ENCODE data around the gene ZNF22. TPM values are rescaled to one million over a fixed set of nuclear protein-coding genes. Genes with fewer than 3 reads are reported as not detected.

ZNF22 gene
- polyA plus RNA-seq, 2 donors = 4.6 to 5.4 TPM

- WGBS, 2 donors = 65 to 66% methylated on average over 11 of the region's 11 CpGs
- Histone ChIP-seq H3K27me3 (ENCODE audit: control insufficient read depth in 1 of 2, insufficient read depth in 2 of 2, low read length in 2 of 2) (no peaks in the 10 kb centered on the region), H3K4me3 (ENCODE audit: low read depth in 1 of 2, low read length in 2 of 2) (no peak overlapping the region), H3K9me3 (ENCODE audit: control insufficient read depth in 2 of 2, insufficient read depth in 1 of 2, low read depth in 1 of 2, low read length in 1 of 2) (no peaks in the 10 kb centered on the region), H3K27ac (ENCODE audit: low read depth in 2 of 2, low read length in 1 of 2) (peak overlapping the region; percentile 76 to 78), H3K36me3 (ENCODE audit: control insufficient read depth in 2 of 2, insufficient read depth in 2 of 2, low read length in 1 of 2) (peaks cover 0 to 5% of the 10 kb centered on the region in 2 donors), H3K4me1 (ENCODE audit: control insufficient read depth in 2 of 2, insufficient read depth in 2 of 2, low read length in 1 of 2) (peaks cover 29 to 39% of the 10 kb centered on the region in 2 donors)
These were observed 19.3 kb upstream of the ZNF22 start for GRCh38 chr10:44981172-44982113.

- no peaks in the 10 kb centered on the region for H3K27me3 ChIP-seq (ENCODE audit: control insufficient read depth in 1 of 2, insufficient read depth in 2 of 2, low read length in 2 of 2)
- WGBS, 2 donors = 84 to 86% methylated on average over 9 of the region's 9 CpGs
- peaks cover 29 to 39% of the 10 kb centered on the region in 2 donors for H3K4me1 ChIP-seq (ENCODE audit: control insufficient read depth in 2 of 2, insufficient read depth in 2 of 2, low read length in 1 of 2)
- no peaks in the 10 kb centered on the region for H3K9me3 ChIP-seq (ENCODE audit: control insufficient read depth in 2 of 2, insufficient read depth in 1 of 2, low read depth in 1 of 2, low read length in 1 of 2)
- no peak overlapping the region for H3K4me3 ChIP-seq (ENCODE audit: low read depth in 1 of 2, low read length in 2 of 2)
- peak overlapping the region; percentile 40 to 76 for H3K27ac ChIP-seq (ENCODE audit: low read depth in 2 of 2, low read length in 1 of 2)
- H3K36me3 ChIP-seq (ENCODE audit: control insufficient read depth in 2 of 2, insufficient read depth in 2 of 2, low read length in 1 of 2) = peaks cover 0 to under 1% of the 10 kb centered on the region in 2 donors
These were observed 18.6 kb upstream of the ZNF22 start for GRCh38 chr10:44982114-44982460.

- Histone ChIP-seq H3K27me3 (ENCODE audit: control insufficient read depth in 1 of 2, insufficient read depth in 2 of 2, low read length in 2 of 2) (no peaks in the 10 kb centered on the region), H3K36me3 (ENCODE audit: control insufficient read depth in 2 of 2, insufficient read depth in 2 of 2, low read length in 1 of 2) (no peaks in the 10 kb centered on the region), H3K4me1 (ENCODE audit: control insufficient read depth in 2 of 2, insufficient read depth in 2 of 2, low read length in 1 of 2) (peaks cover 27 to 38% of the 10 kb centered on the region in 2 donors), H3K27ac (ENCODE audit: low read depth in 2 of 2, low read length in 1 of 2) (peak overlapping the region in 1 of 2 donors; percentile 1), H3K9me3 (ENCODE audit: control insufficient read depth in 2 of 2, insufficient read depth in 1 of 2, low read depth in 1 of 2, low read length in 1 of 2) (no peaks in the 10 kb centered on the region), H3K4me3 (ENCODE audit: low read depth in 1 of 2, low read length in 2 of 2) (no peak overlapping the region)
- 81 to 86% methylated on average over 9 of the region's 9 CpGs for WGBS, 2 donors
These were observed 18.2 kb upstream of the ZNF22 start for GRCh38 chr10:44982496-44982895.

DNA sequence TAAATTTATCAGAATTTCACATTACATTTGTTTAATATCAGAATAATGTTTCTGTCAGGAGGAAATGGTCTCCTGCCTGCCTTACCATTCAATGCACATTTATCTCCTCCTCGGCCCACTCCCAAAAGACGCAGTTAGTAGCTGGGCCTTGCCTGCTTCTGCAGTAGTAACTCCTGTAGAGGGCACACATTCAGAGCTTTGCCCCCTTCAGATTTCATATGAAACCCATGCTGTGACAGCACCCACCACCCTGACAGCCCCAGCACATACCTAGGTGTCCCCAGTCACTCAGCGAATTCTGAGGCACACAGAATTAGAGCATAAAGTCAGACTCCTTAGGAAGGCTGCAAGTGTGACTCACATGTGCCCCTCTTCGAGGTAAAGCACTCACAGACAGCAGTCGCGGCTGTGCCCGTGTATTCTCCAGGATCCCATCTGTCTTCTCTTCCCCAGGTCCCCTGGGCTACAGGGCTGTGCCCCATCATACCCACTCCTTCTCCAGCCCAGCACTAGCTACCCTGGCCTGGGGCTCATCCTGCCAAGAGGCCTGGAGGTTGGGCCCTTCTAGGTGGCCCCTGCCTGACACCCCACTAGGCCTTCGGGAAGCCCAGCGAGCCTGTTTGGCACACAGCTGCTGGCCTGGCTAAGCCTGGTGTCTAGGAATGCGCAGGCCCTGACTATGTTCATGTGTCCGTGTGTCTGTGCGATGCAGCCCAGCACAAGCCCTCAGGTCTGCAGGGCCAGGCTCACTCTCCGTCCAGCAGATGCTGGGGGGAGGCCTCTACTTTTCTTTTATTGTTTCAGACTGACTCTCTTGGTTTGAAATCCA, 17.4 kb upstream of the ZNF22 start:
- H3K36me3 ChIP-seq (ENCODE audit: control insufficient read depth in 2 of 2, insufficient read depth in 2 of 2, low read length in 1 of 2) = no peaks in the 10 kb centered on the region
- H3K27me3 ChIP-seq (ENCODE audit: control insufficient read depth in 1 of 2, insufficient read depth in 2 of 2, low read length in 2 of 2) = no peaks in the 10 kb centered on the region
- H3K4me3 ChIP-seq (ENCODE audit: low read depth in 1 of 2, low read length in 2 of 2) = no peak overlapping the region
- H3K4me1 ChIP-seq (ENCODE audit: control insufficient read depth in 2 of 2, insufficient read depth in 2 of 2, low read length in 1 of 2) = peaks cover 22 to 35% of the 10 kb centered on the region in 2 donors
- no peak overlapping the region for H3K27ac ChIP-seq (ENCODE audit: low read depth in 2 of 2, low read length in 1 of 2)
- 89% methylated on average over 13 of the region's 13 CpGs for WGBS, 2 donors
- H3K9me3 ChIP-seq (ENCODE audit: control insufficient read depth in 2 of 2, insufficient read depth in 1 of 2, low read depth in 1 of 2, low read length in 1 of 2) = no peaks in the 10 kb centered on the region

DNA sequence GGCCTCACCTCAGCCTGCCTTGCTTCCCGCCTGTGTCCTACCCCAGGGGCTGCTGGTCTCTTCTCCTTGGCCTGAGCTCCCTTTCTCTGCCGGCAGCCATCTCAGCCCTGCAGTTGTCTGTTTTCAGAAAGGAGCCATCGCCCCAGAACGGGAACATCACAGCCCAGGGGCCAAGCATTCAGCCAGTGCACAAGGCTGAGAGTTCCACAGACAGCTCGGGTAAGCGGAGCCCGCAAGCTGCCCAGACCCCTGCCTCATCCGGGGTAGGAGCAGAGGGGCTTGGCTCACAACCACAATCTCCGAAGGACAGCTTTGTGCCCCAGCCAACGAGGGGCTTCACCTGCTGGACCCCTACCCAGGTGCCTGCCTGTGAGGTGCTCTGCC, 16.8 kb upstream of the ZNF22 start:
- no peaks in the 10 kb centered on the region for H3K36me3 ChIP-seq (ENCODE audit: control insufficient read depth in 2 of 2, insufficient read depth in 2 of 2, low read length in 1 of 2)
- H3K4me3 ChIP-seq (ENCODE audit: low read depth in 1 of 2, low read length in 2 of 2) = no peak overlapping the region
- no peaks in the 10 kb centered on the region for H3K9me3 ChIP-seq (ENCODE audit: control insufficient read depth in 2 of 2, insufficient read depth in 1 of 2, low read depth in 1 of 2, low read length in 1 of 2)
- 90 to 91% methylated on average over 10 of the region's 10 CpGs for WGBS, 2 donors
- no peaks in the 10 kb centered on the region for H3K27me3 ChIP-seq (ENCODE audit: control insufficient read depth in 1 of 2, insufficient read depth in 2 of 2, low read length in 2 of 2)
- peaks cover 21 to 33% of the 10 kb centered on the region in 2 donors for H3K4me1 ChIP-seq (ENCODE audit: control insufficient read depth in 2 of 2, insufficient read depth in 2 of 2, low read length in 1 of 2)
- no peak overlapping the region for H3K27ac ChIP-seq (ENCODE audit: low read depth in 2 of 2, low read length in 1 of 2)

GRCh38 chr10:44984671-44985101, 16.0 kb upstream of the ZNF22 start:
- Histone ChIP-seq H3K27me3 (ENCODE audit: control insufficient read depth in 1 of 2, insufficient read depth in 2 of 2, low read length in 2 of 2) (no peaks in the 10 kb centered on the region), H3K9me3 (ENCODE audit: control insufficient read depth in 2 of 2, insufficient read depth in 1 of 2, low read depth in 1 of 2, low read length in 1 of 2) (no peaks in the 10 kb centered on the region), H3K36me3 (ENCODE audit: control insufficient read depth in 2 of 2, insufficient read depth in 2 of 2, low read length in 1 of 2) (no peaks in the 10 kb centered on the region), H3K4me3 (ENCODE audit: low read depth in 1 of 2, low read length in 2 of 2) (no peak overlapping the region), H3K27ac (ENCODE audit: low read depth in 2 of 2, low read length in 1 of 2) (no peak overlapping the region), H3K4me1 (ENCODE audit: control insufficient read depth in 2 of 2, insufficient read depth in 2 of 2, low read length in 1 of 2) (peaks cover 13 to 25% of the 10 kb centered on the region in 2 donors)
- WGBS, 2 donors = 94 to 96% methylated on average over 15 of the region's 15 CpGs

DNA sequence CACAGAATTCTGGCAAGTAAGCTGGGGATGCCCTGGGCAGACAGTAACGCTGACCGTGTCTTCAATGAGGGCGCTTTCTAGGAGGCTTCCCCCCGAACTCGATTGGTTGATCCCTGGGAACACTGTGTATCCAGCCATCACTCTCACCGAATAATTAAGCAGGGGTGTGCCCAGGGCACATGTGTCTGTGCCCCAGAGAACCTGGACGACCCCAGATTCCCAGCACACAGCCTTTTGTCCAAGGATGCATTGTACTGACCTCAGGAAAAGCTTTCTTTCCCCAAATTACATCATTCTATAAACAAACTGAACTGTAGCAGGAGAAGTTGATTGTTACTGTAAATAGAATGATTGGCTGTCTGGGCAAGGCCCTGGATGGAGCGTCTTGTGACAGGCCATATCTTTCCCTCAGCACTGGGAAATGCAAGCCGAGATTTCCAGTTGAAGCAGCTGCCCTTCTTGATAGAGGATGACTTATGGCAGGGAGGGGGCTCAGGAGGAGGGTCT, 15.5 kb upstream of the ZNF22 start:
- Histone ChIP-seq H3K4me3 (ENCODE audit: low read depth in 1 of 2, low read length in 2 of 2) (no peak overlapping the region), H3K4me1 (ENCODE audit: control insufficient read depth in 2 of 2, insufficient read depth in 2 of 2, low read length in 1 of 2) (peaks cover 10 to 20% of the 10 kb centered on the region in 2 donors), H3K9me3 (ENCODE audit: control insufficient read depth in 2 of 2, insufficient read depth in 1 of 2, low read depth in 1 of 2, low read length in 1 of 2) (no peaks in the 10 kb centered on the region), H3K27ac (ENCODE audit: low read depth in 2 of 2, low read length in 1 of 2) (no peak overlapping the region), H3K36me3 (ENCODE audit: control insufficient read depth in 2 of 2, insufficient read depth in 2 of 2, low read length in 1 of 2) (no peaks in the 10 kb centered on the region), H3K27me3 (ENCODE audit: control insufficient read depth in 1 of 2, insufficient read depth in 2 of 2, low read length in 2 of 2) (no peaks in the 10 kb centered on the region)
- WGBS, 2 donors = 55 to 69% methylated on average over 9 of the region's 9 CpGs

- H3K27ac ChIP-seq (ENCODE audit: low read depth in 2 of 2, low read length in 1 of 2) = peak overlapping the region in 1 of 2 donors; percentile 42
- no peak overlapping the region for H3K4me3 ChIP-seq (ENCODE audit: low read depth in 1 of 2, low read length in 2 of 2)
- peaks cover 6 to 16% of the 10 kb centered on the region in 2 donors for H3K4me1 ChIP-seq (ENCODE audit: control insufficient read depth in 2 of 2, insufficient read depth in 2 of 2, low read length in 1 of 2)
- no peaks in the 10 kb centered on the region for H3K27me3 ChIP-seq (ENCODE audit: control insufficient read depth in 1 of 2, insufficient read depth in 2 of 2, low read length in 2 of 2)
- H3K36me3 ChIP-seq (ENCODE audit: control insufficient read depth in 2 of 2, insufficient read depth in 2 of 2, low read length in 1 of 2) = no peaks in the 10 kb centered on the region
- 85 to 94% methylated on average over 3 of the region's 3 CpGs for WGBS, 2 donors
- no peaks in the 10 kb centered on the region for H3K9me3 ChIP-seq (ENCODE audit: control insufficient read depth in 2 of 2, insufficient read depth in 1 of 2, low read depth in 1 of 2, low read length in 1 of 2)
These were observed 14.5 kb upstream of the ZNF22 start for GRCh38 chr10:44986179-44986578.

- Histone ChIP-seq H3K27ac (ENCODE audit: low read depth in 2 of 2, low read length in 1 of 2) (no peak overlapping the region), H3K9me3 (ENCODE audit: control insufficient read depth in 2 of 2, insufficient read depth in 1 of 2, low read depth in 1 of 2, low read length in 1 of 2) (no peaks in the 10 kb centered on the region), H3K36me3 (ENCODE audit: control insufficient read depth in 2 of 2, insufficient read depth in 2 of 2, low read length in 1 of 2) (no peaks in the 10 kb centered on the region), H3K4me3 (ENCODE audit: low read depth in 1 of 2, low read length in 2 of 2) (no peak overlapping the region), H3K27me3 (ENCODE audit: control insufficient read depth in 1 of 2, insufficient read depth in 2 of 2, low read length in 2 of 2) (no peaks in the 10 kb centered on the region), H3K4me1 (ENCODE audit: control insufficient read depth in 2 of 2, insufficient read depth in 2 of 2, low read length in 1 of 2) (peaks cover 3 to 14% of the 10 kb centered on the region in 2 donors)
- 61 to 76% methylated on average over 3 of the region's 3 CpGs for WGBS, 2 donors
These were observed 14.1 kb upstream of the ZNF22 start for GRCh38 chr10:44986670-44987069.

All from esophagus (tissue), 2 donors.